ENCODE data around the gene CDK14.

DNA sequence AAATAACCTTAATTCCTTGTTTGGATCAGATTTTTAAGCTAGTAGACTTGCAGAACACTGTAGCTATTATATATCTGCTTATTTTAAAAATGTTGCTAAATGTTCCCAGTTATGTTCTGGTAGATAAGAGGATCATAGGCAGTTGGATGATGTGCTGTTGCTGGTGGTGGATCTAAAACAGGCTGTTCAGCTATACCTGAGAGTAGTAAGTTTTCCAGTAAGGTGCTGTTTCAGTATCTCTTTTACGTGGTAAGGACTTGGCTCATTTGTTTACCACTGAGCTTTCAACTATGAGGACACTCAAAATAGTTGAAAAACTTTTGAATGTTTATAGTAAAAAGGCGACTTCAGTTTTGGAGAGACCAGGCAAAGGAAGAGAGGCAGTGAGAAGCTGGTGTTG lies 180.9 kb downstream of the CDK14 start:
- TF ChIP-seq, protein P1, sequence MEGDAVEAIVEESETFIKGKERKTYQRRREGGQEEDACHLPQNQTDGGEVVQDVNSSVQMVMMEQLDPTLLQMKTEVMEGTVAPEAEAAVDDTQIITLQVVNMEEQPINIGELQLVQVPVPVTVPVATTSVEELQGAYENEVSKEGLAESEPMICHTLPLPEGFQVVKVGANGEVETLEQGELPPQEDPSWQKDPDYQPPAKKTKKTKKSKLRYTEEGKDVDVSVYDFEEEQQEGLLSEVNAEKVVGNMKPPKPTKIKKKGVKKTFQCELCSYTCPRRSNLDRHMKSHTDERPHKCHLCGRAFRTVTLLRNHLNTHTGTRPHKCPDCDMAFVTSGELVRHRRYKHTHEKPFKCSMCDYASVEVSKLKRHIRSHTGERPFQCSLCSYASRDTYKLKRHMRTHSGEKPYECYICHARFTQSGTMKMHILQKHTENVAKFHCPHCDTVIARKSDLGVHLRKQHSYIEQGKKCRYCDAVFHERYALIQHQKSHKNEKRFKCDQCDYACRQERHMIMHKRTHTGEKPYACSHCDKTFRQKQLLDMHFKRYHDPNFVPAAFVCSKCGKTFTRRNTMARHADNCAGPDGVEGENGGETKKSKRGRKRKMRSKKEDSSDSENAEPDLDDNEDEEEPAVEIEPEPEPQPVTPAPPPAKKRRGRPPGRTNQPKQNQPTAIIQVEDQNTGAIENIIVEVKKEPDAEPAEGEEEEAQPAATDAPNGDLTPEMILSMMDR (conservative IDR thresholded peaks at IDR 0.05; ENCODE audit: low read length), result no peak
- no peak for TF ChIP-seq EZH2phosphoT487 (IDR thresholded peaks at IDR 0.05; ENCODE audit: borderline replicate concordance)

Measured in Loucy (cell line).